SU-DHL-6 (cell line): Measurements from ENCODE around the gene AKT3.

Source experiments
- H2AFZ ChIP-seq: fragments of 200-600 bp; sonication (generic); 2 replicates; pipeline ENCODE4 v1.6.1; 2014; ENCODE audit warnings: low read depth, mild to moderate bottlenecking, moderate library complexity, mixed read lengths, antibody characterized with exemption, low read length; ENCODE audit not compliant: severe bottlenecking
- H3F3A ChIP-seq: fragments of 200-600 bp; shearing (Covaris generic); 2 replicates; pipeline ENCODE4 v1.6.0; 2016; ENCODE audit warnings: antibody characterized with exemption, mild to moderate bottlenecking; ENCODE audit not compliant: insufficient read depth
- H3K27ac ChIP-seq: fragments of 200-600 bp; sonication (generic); 2 replicates; pipeline ENCODE4 v1.5.1; 2016; ENCODE audit warnings: low read depth, mild to moderate bottlenecking, low read length, moderate library complexity, mixed read lengths
- H3K27me3 ChIP-seq: fragments of 200-600 bp; sonication (generic), shearing (Covaris generic); 2 replicates; pipeline ENCODE4 v1.6.0; 2014; ENCODE audit warnings: mild to moderate bottlenecking, low read length
- H3K36me3 ChIP-seq: fragments of 200-600 bp; sonication (generic); 2 replicates; pipeline ENCODE4 v1.6.1; 2014; ENCODE audit warnings: mild to moderate bottlenecking, low read length, mixed read lengths
- H3K4me2 ChIP-seq: fragments of 300-600, 200-600 bp; shearing (Covaris generic), sonication (generic); 2 replicates; pipeline ENCODE4 v1.6.0; 2014; ENCODE audit warnings: low read length, low read depth, mild to moderate bottlenecking; ENCODE audit not compliant: poor library complexity, severe bottlenecking
- H3K4me3 ChIP-seq: fragments of 200-600 bp; sonication (generic); 2 replicates; pipeline ENCODE4 v1.5.1; 2014; ENCODE audit warnings: antibody characterized with exemption, low read length, mild to moderate bottlenecking, mixed read lengths; ENCODE audit not compliant: insufficient read depth, poor library complexity, severe bottlenecking
- H3K79me2 ChIP-seq: fragments of 200-600 bp; sonication (generic); 2 replicates; pipeline ENCODE4 v1.6.1; 2014; ENCODE audit warnings: mild to moderate bottlenecking, low read length, moderate library complexity; ENCODE audit not compliant: insufficient read depth
- H3K9ac ChIP-seq: fragments of 200-600 bp; sonication (generic); 2 replicates; pipeline ENCODE4 v1.7.0; 2014; ENCODE audit warnings: mild to moderate bottlenecking, low read length
- H3K9me2 ChIP-seq: fragments of 200-600 bp; sonication (generic); replicated peaks from 2 replicates; pipeline ENCODE4 v1.6.1; 2014; ENCODE audit warnings: low read length; ENCODE audit not compliant: insufficient read depth
- H3K9me3 ChIP-seq: fragments of 200-600 bp; sonication (generic); 2 replicates; pipeline ENCODE4 v1.6.1; 2014; ENCODE audit warnings: low read length, mixed read lengths; ENCODE audit not compliant: insufficient read depth
- H4K20me1 ChIP-seq: fragments of 200-600 bp; sonication (generic); 2 replicates; pipeline ENCODE4 v1.6.1; 2014; ENCODE audit warnings: low read depth, mild to moderate bottlenecking, antibody characterized with exemption, low read length, moderate library complexity, mixed read lengths
- CTCF ChIP-seq: fragments of 200-600 bp; sonication (generic); IDR thresholded peaks from one replicate; pipeline ENCODE4 v1.5.1; 2017; ENCODE audit warnings: antibody characterized with exemption, mild to moderate bottlenecking, low read length, moderate library complexity; ENCODE audit not compliant: insufficient read depth, poor library complexity, severe bottlenecking
- EZH2phosphoT487 ChIP-seq: fragments of 200-600 bp; sonication (generic), shearing (Covaris generic); conservative IDR thresholded peaks from 2 replicates; pipeline ENCODE4 v1.6.1; 2018; ENCODE audit warnings: mild to moderate bottlenecking, antibody characterized with exemption, low read length, moderate library complexity, mixed read lengths

The AKT3 gene

GRCh38 chr1:243528459-243529121, 321.5 kb downstream of the AKT3 start:
- H3K27ac ChIP-seq = no peak overlapping the region
- no peaks in the 10 kb centered on the region for H4K20me1 ChIP-seq
- H2AFZ ChIP-seq = no peak overlapping the region
- H3K9me3 ChIP-seq = no peaks in the 10 kb centered on the region
- no peak overlapping the region for H3K4me2 ChIP-seq
- H3K4me3 ChIP-seq = no peak overlapping the region
- H3K27me3 ChIP-seq = no peaks in the 10 kb centered on the region
- H3K9me2 ChIP-seq = no peaks in the 10 kb centered on the region
- H3K79me2 ChIP-seq = no peaks in the 10 kb centered on the region
- TF ChIP-seq EZH2phosphoT487 (no peak), CTCF (no peak)
- H3F3A ChIP-seq = no peaks in the 10 kb centered on the region; the same call in 1 of the 2 replicates
- H3K9ac ChIP-seq = no peak overlapping the region
- H3K36me3 ChIP-seq = no peaks in the 10 kb centered on the region

GRCh38 chr1:243526180-243526579, 323.9 kb downstream of the AKT3 start:
- no peaks in the 10 kb centered on the region for H3K9me2 ChIP-seq
- H4K20me1 ChIP-seq = no peaks in the 10 kb centered on the region
- no peaks in the 10 kb centered on the region; the same call in 1 of the 2 replicates for H3F3A ChIP-seq
- H3K4me3 ChIP-seq = no peak overlapping the region
- no peak overlapping the region for H2AFZ ChIP-seq
- H3K36me3 ChIP-seq = no peaks in the 10 kb centered on the region
- H3K27me3 ChIP-seq = no peaks in the 10 kb centered on the region
- H3K9ac ChIP-seq = no peak overlapping the region
- H3K4me2 ChIP-seq = no peak overlapping the region
- H3K27ac ChIP-seq = no peak overlapping the region
- no peak for TF ChIP-seq CTCF
- TF ChIP-seq EZH2phosphoT487 = no peak
- no peaks in the 10 kb centered on the region for H3K79me2 ChIP-seq
- H3K9me3 ChIP-seq = no peaks in the 10 kb centered on the region

GRCh38 chr1:243525085-243525487, 325.0 kb downstream of the AKT3 start:
- Histone ChIP-seq H4K20me1 (no peaks in the 10 kb centered on the region), H2AFZ (no peak overlapping the region), H3K4me3 (no peak overlapping the region), H3K27me3 (no peaks in the 10 kb centered on the region), H3K9ac (no peak overlapping the region), H3K79me2 (no peaks in the 10 kb centered on the region), H3K36me3 (no peaks in the 10 kb centered on the region), H3K9me2 (no peaks in the 10 kb centered on the region), H3K27ac (no peak overlapping the region), H3K4me2 (no peak overlapping the region), H3F3A (no peaks in the 10 kb centered on the region; the same call in 1 of the 2 replicates), H3K9me3 (no peaks in the 10 kb centered on the region)
- TF ChIP-seq CTCF (no peak), EZH2phosphoT487 (no peak)
